Stimulated activated naive CD8-positive, alpha-beta T cell treated with anti-CD3 and anti-CD28 coated beads, Interleukin-15, Interleukin-2, amounts not matched to agents 100 ng/mL and 50 ng/mL, for 24 hours (primary cell): ENCODE measurements around the gene PIGX.
A peak's percentile ranks its signal among the peaks of the same experiment; 100 is the strongest.

Experiments
- H3K27ac Mint-ChIP-seq: one replicate; pipeline ENCODE4 v1.8.0; 2021; ENCODE audit warnings: mild to moderate bottlenecking, mixed read lengths
- H3K27me3 Mint-ChIP-seq: one replicate; pipeline ENCODE4 v1.8.0; 2021; ENCODE audit warnings: mixed read lengths
- H3K36me3 Mint-ChIP-seq: one replicate; pipeline ENCODE4 v1.8.0; 2021; ENCODE audit warnings: low read depth, mixed read lengths
- H3K4me1 Mint-ChIP-seq: one replicate; pipeline ENCODE4 v1.8.0; 2021; ENCODE audit warnings: low read depth, mixed read lengths
- H3K4me3 Mint-ChIP-seq: one replicate; pipeline ENCODE4 v1.8.0; 2021; ENCODE audit warnings: mild to moderate bottlenecking, mixed read lengths
- H3K9me3 Mint-ChIP-seq: one replicate; pipeline ENCODE4 v1.8.0; 2021; ENCODE audit warnings: mixed read lengths

The PIGX gene

GRCh38 chr3:196711838-196712513 lies at the start of gene PIGX, which contains the start of gene CEP19:
PIGX (plus strand) TSS chr3:196712377.
CEP19 (minus strand) TSS chr3:196712250; CDS start chr3:196708657, 3,593 bp downstream.
- Mint-ChIP-seq H3K4me3 (peak within 1 kb of the TSS; percentile 87), H3K36me3 (peaks cover 4% of the 10 kb centered on the region), H3K4me1 (peaks cover 27% of the 10 kb centered on the region), H3K9me3 (no peaks in the 10 kb centered on the region), H3K27ac (peak within 1 kb of the TSS; percentile 93), H3K27me3 (no peaks in the 10 kb centered on the region)

- Mint-ChIP-seq H3K27ac (no peak overlapping the region), H3K4me3 (no peak overlapping the region), H3K27me3 (no peaks in the 10 kb centered on the region), H3K9me3 (no peaks in the 10 kb centered on the region), H3K36me3 (peaks cover 21% of the 10 kb centered on the region), H3K4me1 (no peaks in the 10 kb centered on the region)
These were observed 49.2 kb upstream of the PIGX start for GRCh38 chr3:196662711-196663571.

GRCh38 chr3:196666001-196666867 lies 45.9 kb upstream of the PIGX start:
- peaks cover 8% of the 10 kb centered on the region for H3K4me1 Mint-ChIP-seq
- no peak overlapping the region for H3K27ac Mint-ChIP-seq
- H3K4me3 Mint-ChIP-seq = no peak overlapping the region

GRCh38 chr3:196667056-196667825 lies 44.9 kb upstream of the PIGX start:
- H3K9me3 Mint-ChIP-seq = no peaks in the 10 kb centered on the region
- H3K27ac Mint-ChIP-seq = no peak overlapping the region
- H3K4me3 Mint-ChIP-seq = no peak overlapping the region
- peaks cover 11% of the 10 kb centered on the region for H3K4me1 Mint-ChIP-seq
- H3K36me3 Mint-ChIP-seq = no peaks in the 10 kb centered on the region
- no peaks in the 10 kb centered on the region for H3K27me3 Mint-ChIP-seq

More at GRCh38 chr3:196666001-196666867, 45.9 kb upstream of the PIGX start:
- no peaks in the 10 kb centered on the region for H3K27me3 Mint-ChIP-seq
- H3K9me3 Mint-ChIP-seq = no peaks in the 10 kb centered on the region
- H3K36me3 Mint-ChIP-seq = no peaks in the 10 kb centered on the region

GRCh38 chr3:196670339-196670738 lies 41.8 kb upstream of the PIGX start:
- no peaks in the 10 kb centered on the region for H3K9me3 Mint-ChIP-seq
- no peak overlapping the region for H3K27ac Mint-ChIP-seq
- no peak overlapping the region for H3K4me3 Mint-ChIP-seq
- no peaks in the 10 kb centered on the region for H3K36me3 Mint-ChIP-seq
- peaks cover 11% of the 10 kb centered on the region for H3K4me1 Mint-ChIP-seq
- H3K27me3 Mint-ChIP-seq = no peaks in the 10 kb centered on the region

GRCh38 chr3:196673632-196674031 lies 38.5 kb upstream of the PIGX start:
- H3K27ac Mint-ChIP-seq = no peak overlapping the region
- peaks cover 21% of the 10 kb centered on the region for H3K4me1 Mint-ChIP-seq
- H3K4me3 Mint-ChIP-seq = no peak overlapping the region
- H3K36me3 Mint-ChIP-seq = no peaks in the 10 kb centered on the region
- no peaks in the 10 kb centered on the region for H3K27me3 Mint-ChIP-seq
- no peaks in the 10 kb centered on the region for H3K9me3 Mint-ChIP-seq

- Mint-ChIP-seq H3K36me3 (no peaks in the 10 kb centered on the region), H3K9me3 (no peaks in the 10 kb centered on the region), H3K4me1 (peaks cover 10% of the 10 kb centered on the region), H3K27ac (no peak overlapping the region), H3K27me3 (no peaks in the 10 kb centered on the region), H3K4me3 (no peak overlapping the region)
These were observed 34.8 kb upstream of the PIGX start for GRCh38 chr3:196677353-196677752.

GRCh38 chr3:196677931-196678330 lies 34.2 kb upstream of the PIGX start:
- H3K36me3 Mint-ChIP-seq = peaks cover under 1% of the 10 kb centered on the region
- H3K4me3 Mint-ChIP-seq = no peak overlapping the region
- H3K9me3 Mint-ChIP-seq = no peaks in the 10 kb centered on the region
- H3K27me3 Mint-ChIP-seq = no peaks in the 10 kb centered on the region
- peaks cover 10% of the 10 kb centered on the region for H3K4me1 Mint-ChIP-seq
- no peak overlapping the region for H3K27ac Mint-ChIP-seq

- Mint-ChIP-seq H3K27me3 (no peaks in the 10 kb centered on the region), H3K27ac (peak overlapping the region; percentile 63), H3K4me1 (peaks cover 15% of the 10 kb centered on the region), H3K36me3 (peaks cover 4% of the 10 kb centered on the region), H3K9me3 (no peaks in the 10 kb centered on the region), H3K4me3 (peak overlapping the region; percentile 34)
These were observed 27.4 kb upstream of the PIGX start for GRCh38 chr3:196684548-196685407.

- no peak overlapping the region for H3K4me3 Mint-ChIP-seq
- H3K9me3 Mint-ChIP-seq = no peaks in the 10 kb centered on the region
- H3K36me3 Mint-ChIP-seq = peaks cover 4% of the 10 kb centered on the region
- H3K4me1 Mint-ChIP-seq = peaks cover 15% of the 10 kb centered on the region
- H3K27ac Mint-ChIP-seq = no peak overlapping the region
- H3K27me3 Mint-ChIP-seq = no peaks in the 10 kb centered on the region
These were observed 25.7 kb upstream of the PIGX start for GRCh38 chr3:196686436-196686835.

GRCh38 chr3:196688349-196688748 lies 23.8 kb upstream of the PIGX start:
- Mint-ChIP-seq H3K27ac (no peak overlapping the region), H3K9me3 (no peaks in the 10 kb centered on the region)

GRCh38 chr3:196689941-196690660 lies 22.1 kb upstream of the PIGX start:
- no peaks in the 10 kb centered on the region for H3K9me3 Mint-ChIP-seq
- no peak overlapping the region for H3K27ac Mint-ChIP-seq
- H3K27me3 Mint-ChIP-seq = no peaks in the 10 kb centered on the region
- peaks cover 4% of the 10 kb centered on the region for H3K4me1 Mint-ChIP-seq
- no peaks in the 10 kb centered on the region for H3K36me3 Mint-ChIP-seq
- H3K4me3 Mint-ChIP-seq = no peak overlapping the region

More at GRCh38 chr3:196688349-196688748, 23.8 kb upstream of the PIGX start:
- Mint-ChIP-seq H3K4me1 (peaks cover 15% of the 10 kb centered on the region), H3K36me3 (no peaks in the 10 kb centered on the region), H3K4me3 (no peak overlapping the region), H3K27me3 (no peaks in the 10 kb centered on the region)

- H3K4me1 Mint-ChIP-seq = peaks cover 4% of the 10 kb centered on the region
- no peak overlapping the region for H3K27ac Mint-ChIP-seq
These were observed 20.8 kb upstream of the PIGX start for GRCh38 chr3:196691386-196691785.

More at GRCh38 chr3:196691386-196691785, 20.8 kb upstream of the PIGX start:
- no peak overlapping the region for H3K4me3 Mint-ChIP-seq
- no peaks in the 10 kb centered on the region for H3K36me3 Mint-ChIP-seq
- no peaks in the 10 kb centered on the region for H3K9me3 Mint-ChIP-seq
- H3K27me3 Mint-ChIP-seq = no peaks in the 10 kb centered on the region
